GM23338 (cell line): Measurements from ENCODE around the gene WNK1.

ENCODE experiments used
- CREB1 ChIP-seq: fragments of 250-450 bp; sonication (Bioruptor Pico); IDR thresholded peaks from 2 replicates; pipeline ENCODE4 v1.5.0; 2020; ENCODE audit warnings: low read depth, mild to moderate bottlenecking, moderate library complexity
- CTCF ChIP-seq, 2 experiments: fragments of 200-600 bp in 1 of 2; sonication (generic) in 1 of 2; conservative IDR thresholded peaks; 2 replicates each; pipeline versions ENCODE4 v1.5.1 to v1.6.1; 2016 to 2017; ENCODE audit warnings: antibody characterized with exemption in 2 of 2, low read depth in 2 of 2, mild to moderate bottlenecking in 2 of 2, moderate library complexity in 1 of 2
- ETS1 ChIP-seq: IDR thresholded peaks from 2 replicates; pipeline ENCODE4 v1.6.1; 2016; ENCODE audit warnings: antibody characterized with exemption
- EZH2 ChIP-seq: fragments of 200-600 bp; sonication (generic); IDR thresholded peaks from one replicate; pipeline ENCODE4 v1.8.0; 2017; ENCODE audit warnings: antibody characterized with exemption, mild to moderate bottlenecking, low read depth; ENCODE audit not compliant: unreplicated experiment
- EZH2phosphoT487 ChIP-seq: fragments of 200-600 bp; sonication (generic); IDR thresholded peaks from one replicate; pipeline ENCODE4 v1.8.1; 2018; ENCODE audit warnings: antibody characterized with exemption; ENCODE audit not compliant: unreplicated experiment
- JUNB ChIP-seq: IDR thresholded peaks from one replicate; pipeline ENCODE4 v1.6.1; 2016; ENCODE audit warnings: antibody characterized with exemption; ENCODE audit not compliant: unreplicated experiment
- NANOG ChIP-seq: IDR thresholded peaks from 2 replicates; pipeline ENCODE4 v1.6.1; 2016; ENCODE audit warnings: antibody characterized with exemption, borderline replicate concordance
- POLR2AphosphoS5 ChIP-seq: IDR thresholded peaks from 2 replicates; pipeline ENCODE4 v1.6.1; 2016; ENCODE audit warnings: antibody characterized with exemption, low read depth
- REST ChIP-seq: IDR thresholded peaks from one replicate; pipeline ENCODE4 v1.6.1; 2018; ENCODE audit warnings: antibody characterized with exemption; ENCODE audit not compliant: unreplicated experiment

GRCh38 chr12:810116-810515 lies 57.7 kb downstream of the WNK1 start:
- TF ChIP-seq NANOG (no peak), CTCF (conservative IDR thresholded peaks at IDR 0.05; ENCODE audit: low read depth in 2 of 2) (no peak), EZH2phosphoT487 (no peak), REST (no peak), EZH2 (no peak), CREB1 (CRISPR knock-in tag) (no peak), POLR2AphosphoS5 (no peak), JUNB (no peak), ETS1 (no peak)
